NT2/D1 (cell line): ENCODE measurements around the gene ZHX3.

ENCODE experiments used
- DNase-seq: peaks from one replicate; pipeline ENCODE4 v3.0.0-alpha.2; 2011; ENCODE audit warnings: low read depth, low spot score
- H3K27me3 ChIP-seq: 2 replicates; pipeline ENCODE4 v1.6.0; 2011; ENCODE audit warnings: mild to moderate bottlenecking; ENCODE audit not compliant: insufficient read length, insufficient read depth
- H3K36me3 ChIP-seq: 2 replicates; pipeline ENCODE4 v1.6.1; 2011; ENCODE audit warnings: mild to moderate bottlenecking, low read length, mixed read lengths; ENCODE audit not compliant: insufficient read depth, insufficient read length
- H3K4me1 ChIP-seq: 2 replicates; pipeline ENCODE4 v1.5.1; 2011; ENCODE audit not compliant: insufficient read depth, insufficient read length
- H3K4me3 ChIP-seq: 2 replicates; pipeline ENCODE4 v1.5.1; 2011; ENCODE audit warnings: low read depth; ENCODE audit not compliant: insufficient read length
- H3K9ac ChIP-seq: 2 replicates; pipeline ENCODE4 v1.6.0; 2011; ENCODE audit warnings: low read depth; ENCODE audit not compliant: insufficient read length
- H3K9me3 ChIP-seq: 2 replicates; pipeline ENCODE4 v1.5.1; 2011; ENCODE audit warnings: mild to moderate bottlenecking, low read length; ENCODE audit not compliant: insufficient read depth
- SUZ12 ChIP-seq: IDR thresholded peaks from 2 replicates; pipeline ENCODE4 v1.6.1; 2011; ENCODE audit not compliant: insufficient read length, insufficient read depth; ENCODE audit errors: extremely low read depth
- YY1 ChIP-seq: IDR thresholded peaks from 2 replicates; pipeline ENCODE4 v1.6.1; 2011; ENCODE audit not compliant: insufficient read length, insufficient read depth
- ZNF274 ChIP-seq: IDR thresholded peaks from 2 replicates; pipeline ENCODE4 v1.6.1; 2011; ENCODE audit warnings: mild to moderate bottlenecking, low read depth, low read length

The ZHX3 gene

DNA sequence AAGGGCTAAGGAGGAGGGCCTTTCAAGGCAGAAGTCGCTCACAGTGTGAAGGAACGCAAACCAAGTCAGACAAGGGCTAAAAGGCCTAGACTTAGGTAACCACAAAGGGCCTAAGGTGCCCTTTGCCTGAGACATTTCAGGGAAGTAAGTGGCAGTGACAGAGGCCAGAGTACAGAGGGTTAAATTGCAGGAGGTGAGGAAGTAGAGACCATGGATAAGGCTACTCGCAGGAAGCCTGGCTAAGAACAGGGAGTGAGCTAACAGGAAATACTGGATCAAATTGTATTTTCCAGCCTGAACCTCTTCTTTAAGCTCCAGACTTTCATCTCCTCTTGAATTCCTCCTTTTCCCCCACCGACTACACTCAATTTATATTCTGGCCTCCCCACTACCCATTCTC, 16.6 kb downstream of the ZHX3 start:
- H3K36me3 ChIP-seq: no peaks in the 10 kb centered on the region
- H3K9ac ChIP-seq: no peak overlapping the region
- TF ChIP-seq YY1 (no peak), SUZ12 (no peak)
- H3K27me3 ChIP-seq: no peaks in the 10 kb centered on the region
- no peak overlapping the region for H3K4me3 ChIP-seq
- H3K9me3 ChIP-seq: no peaks in the 10 kb centered on the region
- DNase-seq: no peak
- H3K4me1 ChIP-seq: no peaks in the 10 kb centered on the region

DNA sequence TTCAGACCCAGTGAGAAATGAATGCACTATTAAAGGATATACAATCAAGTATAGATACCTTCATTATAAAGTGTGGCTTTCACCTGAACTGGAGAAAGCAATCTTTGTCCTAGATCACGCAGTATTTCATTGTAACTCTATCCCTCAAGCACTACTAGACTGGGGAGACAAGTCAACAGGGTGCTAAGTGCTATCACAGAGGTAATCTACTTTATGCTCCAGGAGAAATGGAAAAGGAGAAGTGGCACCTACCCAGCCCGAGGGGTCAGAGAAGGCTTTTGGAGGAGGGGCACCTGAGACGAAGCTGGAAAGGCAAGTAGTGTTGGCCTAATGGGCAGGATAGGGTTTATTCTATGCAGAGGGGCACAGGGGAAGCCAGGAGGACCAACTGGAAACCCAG, 17.1 kb downstream of the ZHX3 start:
- no peak for DNase-seq
- H3K4me1 ChIP-seq: no peaks in the 10 kb centered on the region
- TF ChIP-seq SUZ12: no peak
- TF ChIP-seq YY1: no peak
- TF ChIP-seq ZNF274: no peak
- no peaks in the 10 kb centered on the region for H3K9me3 ChIP-seq
- H3K9ac ChIP-seq: no peak overlapping the region
- no peaks in the 10 kb centered on the region for H3K27me3 ChIP-seq
- H3K4me3 ChIP-seq: no peak overlapping the region
- H3K36me3 ChIP-seq: no peaks in the 10 kb centered on the region

DNA sequence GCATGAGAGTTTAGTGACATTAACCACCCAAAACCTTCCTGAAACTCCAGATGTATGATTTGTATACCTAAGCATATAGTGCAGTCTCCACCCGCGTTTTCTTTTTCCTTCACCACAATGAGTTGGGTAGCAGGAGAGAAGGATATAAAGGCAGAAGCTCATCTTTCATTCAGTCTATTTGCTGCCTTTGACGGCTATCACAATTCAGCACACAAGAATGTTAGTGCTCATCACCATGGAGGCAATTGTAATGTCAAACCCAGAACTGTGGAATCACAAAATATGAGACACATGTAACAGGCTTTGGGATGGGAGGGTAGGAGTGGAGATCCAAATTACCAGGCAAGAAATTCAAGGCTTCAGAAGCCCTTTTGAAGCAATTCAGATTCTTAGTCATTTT, 17.6 kb downstream of the ZHX3 start:
- no peak overlapping the region for H3K4me3 ChIP-seq
- TF ChIP-seq ZNF274 (no peak), YY1 (no peak), SUZ12 (no peak)
- no peaks in the 10 kb centered on the region for H3K36me3 ChIP-seq
- H3K4me1 ChIP-seq: no peaks in the 10 kb centered on the region
- H3K9me3 ChIP-seq: no peaks in the 10 kb centered on the region
- no peaks in the 10 kb centered on the region for H3K27me3 ChIP-seq
- H3K9ac ChIP-seq: no peak overlapping the region
- no peak for DNase-seq

DNA sequence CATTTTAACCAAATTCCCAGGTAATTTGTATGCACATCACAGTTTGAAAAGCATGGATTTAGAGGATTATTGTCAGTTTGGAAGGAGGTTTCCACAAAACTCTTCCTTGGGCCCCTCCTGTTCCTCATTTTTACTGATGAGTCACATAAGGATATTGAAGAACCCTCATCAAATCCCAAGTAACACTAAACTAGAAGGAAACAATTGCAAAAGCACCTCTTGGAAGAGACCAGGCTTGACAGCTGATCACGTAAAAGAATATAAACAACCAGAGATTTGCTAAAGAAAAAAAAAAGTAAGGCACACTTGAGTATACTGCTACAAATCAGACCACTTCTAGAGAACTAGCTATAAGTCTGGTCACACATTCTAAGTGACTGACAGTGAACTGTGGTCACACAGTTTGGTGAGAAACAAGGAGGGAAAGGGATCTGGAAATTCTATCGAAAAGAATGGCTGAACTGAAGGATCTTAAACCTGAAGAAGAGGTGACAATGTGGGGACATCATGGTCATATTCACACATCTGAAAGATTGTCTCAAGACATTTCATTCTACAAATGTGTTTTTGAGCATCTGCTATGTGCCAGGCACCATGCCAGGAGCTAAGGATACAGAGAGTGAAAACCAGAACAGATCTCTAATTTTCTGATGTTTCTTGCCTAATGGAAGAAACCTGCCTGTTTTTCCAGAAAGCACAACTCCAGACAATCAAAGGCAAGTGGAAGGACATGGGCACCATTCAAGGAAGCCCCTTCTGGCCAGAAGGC, 24.1 kb downstream of the ZHX3 start:
- Histone ChIP-seq H3K4me3 (no peak overlapping the region), H3K9ac (no peak overlapping the region), H3K27me3 (no peaks in the 10 kb centered on the region), H3K4me1 (no peaks in the 10 kb centered on the region), H3K9me3 (no peaks in the 10 kb centered on the region), H3K36me3 (no peaks in the 10 kb centered on the region)
- TF ChIP-seq ZNF274: no peak
- TF ChIP-seq YY1: no peak
- no peak for TF ChIP-seq SUZ12
- no peak for DNase-seq

DNA sequence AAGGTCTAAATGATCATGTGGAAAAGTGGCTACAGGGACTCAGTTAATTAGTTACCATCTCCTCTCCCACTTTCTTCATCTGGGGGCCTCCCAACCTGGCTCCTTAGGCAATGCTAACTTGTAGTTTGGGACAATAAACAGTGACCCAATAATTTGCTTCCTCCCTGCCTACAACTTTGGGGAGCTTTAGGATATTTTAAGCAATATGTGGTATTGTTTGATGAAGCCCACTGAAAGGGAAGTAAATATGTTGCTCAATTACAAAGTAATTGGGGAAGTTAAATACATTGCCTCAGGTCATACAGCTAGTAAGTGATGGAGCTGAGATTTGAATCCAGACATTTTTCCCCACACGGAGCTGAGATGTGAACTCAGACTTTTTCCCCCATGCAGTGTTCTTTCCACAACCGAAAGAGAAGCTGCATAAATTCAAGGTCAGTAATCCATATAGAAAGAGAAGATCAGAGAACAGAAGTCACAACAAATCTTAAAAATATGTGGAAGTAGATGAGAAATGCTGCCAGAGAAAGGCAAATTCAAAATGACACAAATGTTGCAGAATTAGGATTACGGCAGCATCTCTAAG, 26.6 kb downstream of the ZHX3 start:
- H3K9me3 ChIP-seq: peaks cover 12% of the 10 kb centered on the region
- no peak overlapping the region for H3K4me3 ChIP-seq

DNA sequence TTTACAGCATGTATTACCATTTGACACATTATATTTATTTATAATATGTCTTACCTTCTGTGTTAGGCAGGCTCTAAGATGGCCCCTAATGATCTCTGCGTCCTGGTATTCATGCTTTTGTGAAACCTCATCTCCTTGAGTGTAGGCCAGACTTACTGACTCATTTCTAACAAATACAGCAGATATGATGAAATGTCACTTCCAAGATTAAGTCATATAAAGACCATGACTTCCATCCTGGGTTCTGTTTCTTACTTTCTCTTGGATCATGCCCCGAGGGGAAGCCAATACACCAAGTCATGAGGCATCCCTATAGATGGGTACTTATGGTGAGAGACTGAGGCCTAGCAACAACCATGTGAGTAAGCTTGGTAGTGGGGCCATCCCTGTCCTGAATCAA, 30.2 kb downstream of the ZHX3 start:
- peaks cover 14% of the 10 kb centered on the region for H3K9me3 ChIP-seq
- H3K4me3 ChIP-seq: no peak overlapping the region
- TF ChIP-seq YY1 (no peak), SUZ12 (no peak), ZNF274 (no peak)
- no peaks in the 10 kb centered on the region for H3K27me3 ChIP-seq
- H3K9ac ChIP-seq: no peak overlapping the region
- H3K4me1 ChIP-seq: no peaks in the 10 kb centered on the region
- no peaks in the 10 kb centered on the region for H3K36me3 ChIP-seq
- DNase-seq: no peak

More for the DNA sequence above, 26.6 kb downstream of the ZHX3 start:
- no peak for DNase-seq
- TF ChIP-seq ZNF274: no peak
- no peaks in the 10 kb centered on the region for H3K36me3 ChIP-seq
- H3K9ac ChIP-seq: no peak overlapping the region
- no peaks in the 10 kb centered on the region for H3K27me3 ChIP-seq
- H3K4me1 ChIP-seq: no peaks in the 10 kb centered on the region

DNA sequence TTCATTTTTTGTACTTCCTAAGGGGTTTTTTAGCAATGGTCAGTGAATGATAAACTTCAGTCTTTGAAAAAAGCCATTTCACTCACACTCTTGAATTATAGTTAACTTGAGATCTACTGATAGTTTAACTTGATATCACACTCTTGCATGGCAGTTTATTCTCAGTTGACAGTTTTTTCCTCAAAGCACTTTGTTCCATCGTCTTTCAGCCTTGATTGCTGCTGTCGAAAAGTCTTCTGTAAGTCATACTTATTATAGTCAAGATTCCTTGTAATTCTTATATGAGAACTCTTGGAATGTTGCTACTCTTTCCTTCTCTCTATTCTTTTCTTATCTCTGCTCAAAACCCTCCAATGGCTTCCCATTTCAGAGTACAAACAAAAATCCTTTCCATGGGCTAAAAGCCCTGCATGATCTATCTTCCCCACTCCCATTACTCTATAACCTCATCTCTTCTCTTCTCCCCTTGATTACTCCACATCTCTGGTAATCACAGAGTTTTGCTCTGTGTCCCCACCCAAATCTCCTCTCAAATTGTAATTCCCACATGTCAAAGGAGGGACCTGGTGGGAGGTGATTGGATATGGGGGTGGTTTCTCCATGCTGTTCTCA, 31.2 kb downstream of the ZHX3 start:
- no peak for DNase-seq
- H3K36me3 ChIP-seq: no peaks in the 10 kb centered on the region
- H3K4me3 ChIP-seq: no peak overlapping the region
- TF ChIP-seq ZNF274: no peak
- TF ChIP-seq SUZ12: no peak
- TF ChIP-seq YY1: no peak
- no peak overlapping the region for H3K9ac ChIP-seq
- H3K4me1 ChIP-seq: no peaks in the 10 kb centered on the region
- H3K9me3 ChIP-seq: peaks cover 14% of the 10 kb centered on the region
- H3K27me3 ChIP-seq: no peaks in the 10 kb centered on the region
